Left lung (tissue), 14 donors: Measurements from ENCODE around the gene ZAR1L. TPM values are rescaled to one million over a fixed set of nuclear protein-coding genes. Genes with fewer than 3 reads are reported as not detected.
"Not testable (repeated sequence)": the region's sequence is repeated elsewhere in the genome, so short reads cannot be mapped to it uniquely, and the experiment has no call there.

Experiments
- ATAC-seq: fragments of 200-7000 bp; cut with Tn5 transposase; one replicate; pipeline ENCODE4 v1.9.1; 2020; ENCODE audit warnings: moderate library complexity
- DNase-seq, 4 donors: peaks; one replicate each; pipeline ENCODE4 v3.0.0-alpha.2; 2013 to 2020
- H3K27ac ChIP-seq, 2 donors: fragments of 200-600 bp; sonication (generic) in 1 of 2; one replicate each; pipeline versions ENCODE4 v1.5.0 to v1.8.0; 2020 to 2021
- H3K27me3 ChIP-seq, 2 donors: fragments of 200-600 bp; sonication (generic) in 1 of 2; one replicate each; pipeline versions ENCODE4 v1.5.0 to v1.8.0; 2020 to 2021
- H3K36me3 ChIP-seq, 2 donors: fragments of 200-600 bp; sonication (generic) in 1 of 2; one replicate each; pipeline versions ENCODE4 v1.5.0 to v1.8.0; 2020 to 2021
- H3K4me1 ChIP-seq, 2 donors: fragments of 200-600 bp; one replicate each; pipeline ENCODE4 v1.8.0; 2021
- H3K4me3 ChIP-seq, 2 donors: fragments of 200-600 bp; sonication (generic) in 1 of 2; one replicate each; pipeline versions ENCODE4 v1.5.0 to v1.8.0; 2020 to 2021; ENCODE audit warnings: mild to moderate bottlenecking in 1 of 2
- H3K9me3 ChIP-seq, 2 donors: fragments of 200-600 bp; sonication (generic) in 1 of 2; one replicate each; pipeline versions ENCODE4 v1.5.0 to v1.8.0; 2020 to 2021
- intact Hi-C, 2 donors: fragments of 100-400 bp; cut with DNase I; formaldehyde crosslinking; loops; one replicate each; pipeline versions ENCODE4 v1.11.2 to v1.14.2; 2022
- long read RNA-seq, 12 donors: library from polyadenylated mRNA in 2 of 12; unstranded in 2 of 12; transcript quantifications; one replicate each; pipeline ENCODE4 v2.0.0 and lab custom pipeline, GENCODE V29; 2019 to 2026
- polyA plus RNA-seq, 6 donors: library from polyadenylated mRNA; unstranded; fragments of 120-200 nt; gene quantifications; one replicate each; pipeline ENCODE4 v1.2.1, GENCODE V29; 2013; ENCODE audit not compliant: insufficient read length in 6 of 6
- total RNA-seq, 2 donors: library from RNA; stranded (reverse); fragmentation: NEBNext Ultra II Directional; extraction: Animal tissue kit (Norgen Biotek cat#: 25700); gene quantifications; one replicate each; pipeline ENCODE4 v1.2.1, GENCODE V29; 2021
- TF ChIP-seq, protein P1 (sequence below), 2 donors: fragments of 200-600 bp; sonication (generic) in 1 of 2; IDR thresholded peaks; one replicate each; pipeline versions ENCODE4 v1.5.0 to v1.8.0; 2021; ENCODE audit warnings: antibody characterized with exemption in 2 of 2
- donor health status: DM: no; HTN: yes; CAD: no.
- donor health status: DM: no; HTN: no; CAD: no.

Gene ZAR1L, protein sequence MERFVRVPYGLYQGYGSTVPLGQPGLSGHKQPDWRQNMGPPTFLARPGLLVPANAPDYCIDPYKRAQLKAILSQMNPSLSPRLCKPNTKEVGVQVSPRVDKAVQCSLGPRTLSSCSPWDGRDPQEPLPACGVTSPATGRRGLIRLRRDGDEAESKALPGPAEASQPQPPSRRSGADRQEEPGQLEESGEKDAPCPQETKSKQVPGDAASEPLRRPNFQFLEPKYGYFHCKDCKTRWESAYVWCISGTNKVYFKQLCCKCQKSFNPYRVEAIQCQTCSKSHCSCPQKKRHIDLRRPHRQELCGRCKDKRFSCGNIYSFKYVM
- total RNA-seq (not detected), polyA plus RNA-seq (not detected)
- long read RNA-seq, donor 1: 0 reads
- long read RNA-seq, donor 2: 0 reads
- long read RNA-seq, donor 3: 0 reads
- long read RNA-seq, donor 4: 0 reads
- long read RNA-seq, donor 5: 0 reads
- long read RNA-seq, donor 6: 0 reads
- long read RNA-seq, donor 7: 0 reads
- long read RNA-seq, donor 8: 0 reads
- long read RNA-seq, donor 9: 0 reads
- long read RNA-seq, donor 10: 0 reads
- long read RNA-seq, donor 11: 0 reads
- long read RNA-seq, donor 12: 0 reads

DNA sequence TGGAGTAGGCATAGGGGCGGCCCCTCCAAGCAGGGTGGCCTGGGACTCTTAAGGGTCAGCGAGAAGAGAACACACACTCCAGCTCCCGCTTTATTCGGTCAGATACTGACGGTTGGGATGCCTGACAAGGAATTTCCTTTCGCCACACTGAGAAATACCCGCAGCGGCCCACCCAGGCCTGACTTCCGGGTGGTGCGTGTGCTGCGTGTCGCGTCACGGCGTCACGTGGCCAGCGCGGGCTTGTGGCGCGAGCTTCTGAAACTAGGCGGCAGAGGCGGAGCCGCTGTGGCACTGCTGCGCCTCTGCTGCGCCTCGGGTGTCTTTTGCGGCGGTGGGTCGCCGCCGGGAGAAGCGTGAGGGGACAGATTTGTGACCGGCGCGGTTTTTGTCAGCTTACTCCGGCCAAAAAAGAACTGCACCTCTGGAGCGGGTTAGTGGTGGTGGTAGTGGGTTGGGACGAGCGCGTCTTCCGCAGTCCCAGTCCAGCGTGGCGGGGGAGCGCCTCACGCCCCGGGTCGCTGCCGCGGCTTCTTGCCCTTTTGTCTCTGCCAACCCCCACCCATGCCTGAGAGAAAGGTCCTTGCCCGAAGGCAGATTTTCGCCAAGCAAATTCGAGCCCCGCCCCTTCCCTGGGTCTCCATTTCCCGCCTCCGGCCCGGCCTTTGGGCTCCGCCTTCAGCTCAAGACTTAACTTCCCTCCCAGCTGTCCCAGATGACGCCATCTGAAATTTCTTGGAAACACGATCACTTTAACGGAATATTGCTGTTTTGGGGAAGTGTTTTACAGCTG, at the start of gene ZAR1L, which contains the start of gene BRCA2:
Gene ZAR1L (minus strand): TSS at position 126 of the 790 bp plus-strand sequence. CDS start 3,438 bp downstream, outside the sequence.
Gene BRCA2 (plus strand): TSS at position 271 of the 790 bp plus-strand sequence. CDS start 953 bp downstream, outside the sequence.
- H3K27me3 ChIP-seq: no peaks in the 10 kb centered on the region
- H3K4me3 ChIP-seq: peak within 1 kb of the TSS; percentile 70 to 90
- H3K4me1 ChIP-seq: peaks cover 0 to 34% of the 10 kb centered on the region in 2 donors
- H3K27ac ChIP-seq: peak within 1 kb of the TSS; percentile 93 to 100
- intact Hi-C loops: no loop called here
- TF ChIP-seq, protein P1, sequence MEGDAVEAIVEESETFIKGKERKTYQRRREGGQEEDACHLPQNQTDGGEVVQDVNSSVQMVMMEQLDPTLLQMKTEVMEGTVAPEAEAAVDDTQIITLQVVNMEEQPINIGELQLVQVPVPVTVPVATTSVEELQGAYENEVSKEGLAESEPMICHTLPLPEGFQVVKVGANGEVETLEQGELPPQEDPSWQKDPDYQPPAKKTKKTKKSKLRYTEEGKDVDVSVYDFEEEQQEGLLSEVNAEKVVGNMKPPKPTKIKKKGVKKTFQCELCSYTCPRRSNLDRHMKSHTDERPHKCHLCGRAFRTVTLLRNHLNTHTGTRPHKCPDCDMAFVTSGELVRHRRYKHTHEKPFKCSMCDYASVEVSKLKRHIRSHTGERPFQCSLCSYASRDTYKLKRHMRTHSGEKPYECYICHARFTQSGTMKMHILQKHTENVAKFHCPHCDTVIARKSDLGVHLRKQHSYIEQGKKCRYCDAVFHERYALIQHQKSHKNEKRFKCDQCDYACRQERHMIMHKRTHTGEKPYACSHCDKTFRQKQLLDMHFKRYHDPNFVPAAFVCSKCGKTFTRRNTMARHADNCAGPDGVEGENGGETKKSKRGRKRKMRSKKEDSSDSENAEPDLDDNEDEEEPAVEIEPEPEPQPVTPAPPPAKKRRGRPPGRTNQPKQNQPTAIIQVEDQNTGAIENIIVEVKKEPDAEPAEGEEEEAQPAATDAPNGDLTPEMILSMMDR (IDR thresholded peaks at IDR 0.05): no peak
- ATAC-seq (peak; percentile 97), DNase-seq (peak; percentile 87 to 97 (median 94))
- H3K36me3 ChIP-seq: no peaks in the 10 kb centered on the region
- H3K9me3 ChIP-seq: no peaks in the 10 kb centered on the region

DNA sequence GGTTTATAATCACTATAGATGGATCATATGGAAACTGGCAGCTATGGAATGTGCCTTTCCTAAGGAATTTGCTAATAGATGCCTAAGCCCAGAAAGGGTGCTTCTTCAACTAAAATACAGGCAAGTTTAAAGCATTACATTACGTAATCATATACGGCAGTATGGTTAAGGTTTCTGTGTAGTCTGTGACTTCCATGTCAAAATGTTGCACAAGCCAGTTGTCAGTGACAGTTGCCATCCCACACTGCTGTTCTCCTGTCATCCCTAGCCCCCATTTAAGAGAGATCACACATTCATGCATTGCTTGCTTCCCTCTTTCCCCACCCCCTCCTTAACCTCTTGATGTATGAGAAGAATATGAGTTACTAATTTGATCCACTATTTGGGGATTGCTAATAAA, 47.4 kb upstream of the ZAR1L start:
- H3K36me3 ChIP-seq: peaks cover 0 to 3% of the 10 kb centered on the region in 2 donors
- H3K27me3 ChIP-seq: no peaks in the 10 kb centered on the region
- H3K4me3 ChIP-seq: no peak overlapping the region
- peaks cover 0 to 5% of the 10 kb centered on the region in 2 donors for H3K4me1 ChIP-seq
- intact Hi-C loops: no loop called here
- DNase-seq (no peak), ATAC-seq (no peak)
- no peak overlapping the region for H3K27ac ChIP-seq
- H3K9me3 ChIP-seq: no peaks in the 10 kb centered on the region
- TF ChIP-seq, protein P1 (IDR thresholded peaks at IDR 0.05): no peak

DNA sequence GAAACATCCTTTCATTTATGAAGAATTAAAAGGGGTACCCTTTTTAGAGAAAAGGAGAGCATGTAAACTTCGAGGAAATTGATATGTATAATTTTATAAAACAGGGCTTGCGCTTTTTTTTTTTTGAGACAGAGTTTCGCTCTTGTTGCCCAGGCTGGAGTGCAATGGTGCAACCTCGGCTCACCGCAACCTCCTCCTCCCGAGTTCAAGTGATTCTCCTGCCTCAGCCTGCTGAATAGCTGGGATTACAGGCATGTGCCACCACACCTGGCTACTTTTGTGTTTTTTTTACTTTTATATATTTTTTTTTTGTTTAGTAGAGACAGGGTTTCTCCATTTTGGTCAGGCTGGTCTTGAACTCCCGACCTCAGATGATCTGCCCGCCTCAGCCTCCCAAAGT, 40.8 kb upstream of the ZAR1L start:
- intact Hi-C loops, H3K4me1 ChIP-seq, DNase-seq: not testable (repeated sequence)

DNA sequence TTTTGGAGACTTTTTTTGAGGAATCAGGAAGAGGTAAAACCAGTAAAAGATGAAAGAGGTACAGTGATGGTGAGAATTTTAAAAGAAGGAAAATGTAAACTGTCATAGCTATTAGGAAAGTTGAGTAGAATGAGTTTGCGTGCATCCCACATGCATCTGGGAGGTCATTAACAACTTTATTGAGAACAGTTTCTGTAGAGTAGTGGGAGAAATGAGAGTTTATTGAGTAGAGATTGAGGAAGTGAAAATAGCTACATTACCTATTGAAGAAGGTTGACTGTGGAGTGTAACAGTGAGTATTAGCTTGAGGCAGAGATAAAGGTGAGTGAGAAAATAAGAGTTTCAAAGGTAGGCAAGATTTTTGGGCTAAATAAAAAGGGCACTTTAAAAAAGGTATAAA, 38.9 kb upstream of the ZAR1L start:
- no peaks in the 10 kb centered on the region for H3K4me1 ChIP-seq
- intact Hi-C loops: no loop called here
- no peaks in the 10 kb centered on the region for H3K27me3 ChIP-seq
- TF ChIP-seq, protein P1 (IDR thresholded peaks at IDR 0.05): no peak
- DNase-seq (no peak), ATAC-seq (no peak)
- no peaks in the 10 kb centered on the region for H3K9me3 ChIP-seq
- no peak overlapping the region for H3K27ac ChIP-seq
- no peak overlapping the region for H3K4me3 ChIP-seq
- peaks cover 0 to 14% of the 10 kb centered on the region in 2 donors for H3K36me3 ChIP-seq

More for the DNA sequence above, 40.8 kb upstream of the ZAR1L start:
- H3K27me3 ChIP-seq, H3K27ac ChIP-seq, H3K9me3 ChIP-seq, H3K4me3 ChIP-seq: not testable (repeated sequence)
- peak; percentile 55 for ATAC-seq
- H3K36me3 ChIP-seq: peaks cover 0 to 13% of the 10 kb centered on the region in 2 donors

DNA sequence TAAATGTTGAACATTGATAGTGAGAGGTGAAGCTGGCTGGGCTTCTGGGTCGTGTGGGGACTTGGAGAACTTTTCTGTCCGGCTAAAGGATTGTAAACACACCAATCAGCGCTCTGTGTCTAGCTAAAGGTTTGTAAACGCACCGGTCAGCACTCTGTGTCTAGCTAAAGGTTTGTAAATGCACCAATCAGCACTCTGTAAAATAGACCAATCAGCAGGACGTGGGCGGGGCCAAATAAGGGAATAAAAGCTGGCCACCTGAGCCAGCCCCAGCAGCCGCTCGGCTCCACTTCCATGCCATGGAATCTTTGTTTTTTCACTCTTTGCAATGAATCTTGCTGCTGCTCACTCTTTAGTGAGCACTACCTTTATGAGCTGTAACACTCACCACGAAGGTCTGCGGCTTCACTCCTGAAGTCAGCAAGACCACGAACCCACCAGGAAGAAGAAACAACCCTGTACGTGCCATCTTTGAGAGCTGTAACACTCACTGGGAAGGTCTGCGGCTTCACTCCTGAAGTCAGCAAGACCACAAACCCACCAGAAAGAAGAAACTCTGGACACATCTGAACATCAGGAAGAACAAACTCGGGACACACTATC, 35.8 kb upstream of the ZAR1L start:
- H3K9me3 ChIP-seq, H3K4me1 ChIP-seq, DNase-seq, H3K27me3 ChIP-seq, intact Hi-C loops, H3K4me3 ChIP-seq, H3K27ac ChIP-seq, ATAC-seq: not testable (repeated sequence)
- peaks cover 0 to 13% of the 10 kb centered on the region in 2 donors for H3K36me3 ChIP-seq
